ENCODE results near the gene PAGR1.
A peak's percentile ranks its signal among the peaks of the same experiment; 100 is the strongest.

PAGR1 gene

GRCh38 chr16:29842732-29843346 lies 26.9 kb downstream of the PAGR1 start:
- DNase-seq (ENCODE audit: low read depth): no peak
- H3K4me3 ChIP-seq (ENCODE audit: low read depth, low read length): no peak overlapping the region
- no peak for TF ChIP-seq CTCF (IDR thresholded peaks at IDR 0.05; ENCODE audit: control insufficient read depth, extremely low read depth, insufficient read depth)

GRCh38 chr16:29843931-29844330 lies 28.0 kb downstream of the PAGR1 start:
- TF ChIP-seq CTCF (IDR thresholded peaks at IDR 0.05; ENCODE audit: control insufficient read depth, extremely low read depth, insufficient read depth): no peak

GRCh38 chr16:29844575-29845331 lies 28.8 kb downstream of the PAGR1 start:
- H3K4me3 ChIP-seq (ENCODE audit: low read depth, low read length): no peak overlapping the region
- no peak for TF ChIP-seq CTCF (IDR thresholded peaks at IDR 0.05; ENCODE audit: control insufficient read depth, extremely low read depth, insufficient read depth)
- no peak for DNase-seq (ENCODE audit: low read depth)

More at GRCh38 chr16:29843931-29844330, 28.0 kb downstream of the PAGR1 start:
- DNase-seq (ENCODE audit: low read depth): no peak
- no peak overlapping the region for H3K4me3 ChIP-seq (ENCODE audit: low read depth, low read length)

GRCh38 chr16:29845656-29846055 lies 29.7 kb downstream of the PAGR1 start:
- no peak for TF ChIP-seq CTCF (IDR thresholded peaks at IDR 0.05; ENCODE audit: control insufficient read depth, extremely low read depth, insufficient read depth)
- no peak for DNase-seq (ENCODE audit: low read depth)
- H3K4me3 ChIP-seq (ENCODE audit: low read depth, low read length): no peak overlapping the region

GRCh38 chr16:29848420-29849297 lies 32.7 kb downstream of the PAGR1 start:
- H3K4me3 ChIP-seq (ENCODE audit: low read depth, low read length): no peak overlapping the region
- no peak for DNase-seq (ENCODE audit: low read depth)
- peak; percentile 52 for TF ChIP-seq CTCF (IDR thresholded peaks at IDR 0.05; ENCODE audit: control insufficient read depth, extremely low read depth, insufficient read depth)

- no peak for TF ChIP-seq CTCF (IDR thresholded peaks at IDR 0.05; ENCODE audit: control insufficient read depth, extremely low read depth, insufficient read depth)
Measured at GRCh38 chr16:29849505-29849904, 33.6 kb downstream of the PAGR1 start.

More at GRCh38 chr16:29849505-29849904, 33.6 kb downstream of the PAGR1 start:
- DNase-seq (ENCODE audit: low read depth): no peak
- no peak overlapping the region for H3K4me3 ChIP-seq (ENCODE audit: low read depth, low read length)
